K562 (cell line): ENCODE results near the gene OLFML3. TPM values are rescaled to one million over a fixed set of nuclear protein-coding genes. Genes with fewer than 3 reads are reported as not detected.

ENCODE experiments used
- ATAC-seq: fragments of 200-7000 bp; cut with Tn5 transposase; 3 replicates; pipeline ENCODE4 v1.9.1; 2020; ENCODE audit warnings: moderate library complexity
- BruUV-seq: library from RNA; stranded (reverse); fragments of 400-500 nt; replicated peaks from 2 replicates; lab custom pipeline; 2021; lab: Mats Ljungman, UMichigan
- CTCF ChIA-PET: fragments of 300-600 bp; formaldehyde crosslinking; extraction: SDS; loops from one replicate; lab custom pipeline; 2021; ENCODE audit warnings: low intra/inter-chr PET ratio; lab: Yijun Ruan, JAX
- POLR2A ChIA-PET: fragments of 300-600, 350-650 bp; sonication (Branson Sonifier 250); formaldehyde crosslinking; extraction: SDS; loops from one replicate; lab custom pipeline; 2021; ENCODE audit warnings: antibody characterized with exemption, inconsistent platforms; lab: Yijun Ruan, JAX
- DNase-seq, 4 experiments: peaks; one replicate each; pipeline versions ENCODE4 v3.0.0 to v3.0.0-alpha.2; 2011 to 2018; ENCODE audit warnings: low spot score in 3 of 4, mixed read lengths in 3 of 4; ENCODE audit errors: extremely low read depth in 1 of 4
- FAIRE-seq: peaks from 2 replicates; lab custom pipeline; 2011; peaks lifted over from hg19 to GRCh38; lab: Jason Lieb, UNC
- H2AFZ ChIP-seq: 2 replicates; pipeline ENCODE4 v1.6.0; 2011; ENCODE audit warnings: low read depth, low read length, control low read depth, inconsistent platforms
- H3K27ac ChIP-seq: fragments of 200-600 bp; 3 replicates; pipeline ENCODE4 v1.8.0; 2011; ENCODE audit warnings: low read depth, mild to moderate bottlenecking, control low read depth, inconsistent platforms, low read length, moderate library complexity, mixed read lengths; ENCODE audit errors: extremely low read depth
- H3K27me3 ChIP-seq, 2 experiments: fragments of 300-600 bp in 1 of 2; 2 replicates in 1 of 2; 3 replicates in 1 of 2; pipeline versions ENCODE4 v1.6.0 to v1.8.0; 2011; ENCODE audit warnings: inconsistent platforms in 2 of 2, low read length in 2 of 2, mild to moderate bottlenecking in 1 of 2, mixed read lengths in 1 of 2, moderate library complexity in 1 of 2; ENCODE audit not compliant: control insufficient read depth in 2 of 2, insufficient read depth in 2 of 2
- H3K36me3 ChIP-seq: fragments of 300-600 bp; 3 replicates; pipeline ENCODE4 v1.8.0; 2011; ENCODE audit warnings: mild to moderate bottlenecking, low read length, inconsistent platforms; ENCODE audit not compliant: control insufficient read depth, insufficient read depth
- H3K4me1 ChIP-seq, 2 experiments: fragments of 200-600 bp in 1 of 2; replicated peaks in 1 of 2; 2 replicates in 1 of 2; 3 replicates in 1 of 2; pipeline versions ENCODE4 v1.5.1 to v1.8.0; 2011; ENCODE audit warnings: inconsistent platforms in 2 of 2, low read length in 2 of 2, mild to moderate bottlenecking in 1 of 2, mixed read lengths in 1 of 2, moderate library complexity in 1 of 2; ENCODE audit not compliant: control insufficient read depth in 2 of 2, insufficient read depth in 2 of 2
- H3K4me2 ChIP-seq: 2 replicates; pipeline ENCODE4 v1.6.1; 2011; ENCODE audit warnings: low read length, control low read depth, inconsistent platforms, mixed read lengths; ENCODE audit not compliant: insufficient read depth
- H3K4me3 ChIP-seq: fragments of 200-600 bp; sonication (generic), shearing (Covaris generic); 2 replicates; pipeline ENCODE4 v1.5.1; 2016; ENCODE audit warnings: control low read depth, inconsistent platforms
- H3K79me2 ChIP-seq: fragments of 200-600 bp; 3 replicates; pipeline ENCODE4 v1.8.0; 2011; ENCODE audit warnings: low read length, inconsistent platforms; ENCODE audit not compliant: control insufficient read depth, insufficient read depth
- H3K9ac ChIP-seq, 2 experiments: 2 replicates each; pipeline versions ENCODE4 v1.6.0 to v1.6.1; 2011; ENCODE audit warnings: low read depth in 2 of 2, low read length in 2 of 2, control low read depth in 1 of 2, inconsistent platforms in 1 of 2, mild to moderate bottlenecking in 1 of 2, mixed read lengths in 1 of 2; ENCODE audit not compliant: insufficient read depth in 1 of 2
- H3K9me1 ChIP-seq: one replicate; pipeline ENCODE4 v1.6.0; 2011; ENCODE audit warnings: inconsistent platforms, mild to moderate bottlenecking, low read length, moderate library complexity; ENCODE audit not compliant: control insufficient read depth, insufficient read depth
- H3K9me3 ChIP-seq: replicated peaks from 2 replicates; pipeline ENCODE4 v1.5.1; 2011; ENCODE audit warnings: low read depth, low read length, inconsistent platforms; ENCODE audit not compliant: control insufficient read depth, insufficient read depth
- H4K20me1 ChIP-seq: replicated peaks from 2 replicates; pipeline ENCODE4 v1.6.1; 2011; ENCODE audit warnings: low read length, inconsistent platforms, mixed read lengths; ENCODE audit not compliant: control insufficient read depth, insufficient read depth
- NR4A1 ChIP-seq, 2 experiments: fragments of 250-450 bp in 1 of 2; fragments of 450-650 bp in 1 of 2; sonication (Bioruptor Pico) in 1 of 2; IDR thresholded peaks; 2 replicates each; pipeline versions ENCODE4 v1.4.0 to v1.6.1; 2016 to 2020; ENCODE audit warnings: mild to moderate bottlenecking in 2 of 2, missing compliant biosample characterization in 1 of 2, missing genetic modification characterization in 1 of 2, moderate library complexity in 1 of 2
- RBM25 ChIP-seq: fragments of 200-400 bp; formaldehyde crosslinking; IDR thresholded peaks from 2 replicates; pipeline ENCODE4 v1.6.1; 2018; ENCODE audit warnings: low read length, low read depth, moderate library complexity; ENCODE audit not compliant: severe bottlenecking
- ZNF146 ChIP-seq: IDR thresholded peaks from one replicate; pipeline ENCODE4 v1.6.1; 2018; ENCODE audit warnings: missing compliant biosample characterization; ENCODE audit not compliant: unreplicated experiment
- WGBS: fragments of 100-300 bp; shearing (Covaris generic); methylation state at CpG from one replicate; pipeline ENCODE4 v1.1.6; 2016; ENCODE audit warnings: low coverage, mixed read lengths; ENCODE audit not compliant: insufficient coverage; ENCODE audit errors: missing lambda C conversion rate; 5-methylcytosine and 5-hydroxymethylcytosine counted together
- in situ Hi-C: fragments of 300-500 bp; cut with MboI; formaldehyde crosslinking; loops from 4 replicates; pipeline ENCODE4 v1.15.0; 2018; ENCODE audit warnings: inconsistent platforms, mixed read lengths
- intact Hi-C: fragments of 100-400 bp; cut with micrococcal nuclease; formaldehyde crosslinking; loops from 2 replicates; pipeline ENCODE4 v1.14.2; 2022
- polyA plus RNA-seq, 8 experiments: library from polyadenylated mRNA; depleted of rRNA in 4 of 8; stranded (reverse) in 5 of 8; unstranded in 3 of 8; fragments of >200 nt; fragmentation: Nextera tagmentation in 2 of 8; fragmentation: Illumina TruSeq in 1 of 8; extraction: Ambion mirVana in 2 of 8; extraction: Trizol in 1 of 8; gene quantifications; 2 replicates each; pipeline versions ENCODE4 v1.2.1 to v1.2.3, GENCODE V29; 2011 to 2014; ENCODE audit warnings: inconsistent platforms in 1 of 8, missing spikeins in 1 of 8
- total RNA-seq, 7 experiments: library from RNA; depleted of rRNA in 6 of 7; stranded (reverse); fragments of >200 nt in 6 of 7; fragmentation: Illumina TruSeq in 2 of 7; extraction: Trizol in 2 of 7; gene quantifications; 2 replicates each; pipeline versions ENCODE4 v1.2.1 to v1.2.3, GENCODE V29; 2011 to 2021; ENCODE audit warnings: low replicate concordance in 1 of 7
- TF ChIP-seq, protein P1 (sequence below): fragments of 450-650 bp; formaldehyde crosslinking; IDR thresholded peaks from 2 replicates; pipeline ENCODE4 v1.4.0; 2020; ENCODE audit warnings: mild to moderate bottlenecking, mixed read lengths
- TF ChIP-seq, protein P2 (sequence below): fragments of 450-650 bp; formaldehyde crosslinking; IDR thresholded peaks from 2 replicates; pipeline ENCODE4 v1.4.0; 2020; ENCODE audit warnings: mild to moderate bottlenecking, moderate library complexity

Gene OLFML3
- total and polyA plus RNA-seq, 9 of the 15 experiments (the other 6 are each of a cell fraction or from before 2014, with no cell fraction given): 0.07 to 0.13 (median 0.07) TPM; not detected in 6

DNA sequence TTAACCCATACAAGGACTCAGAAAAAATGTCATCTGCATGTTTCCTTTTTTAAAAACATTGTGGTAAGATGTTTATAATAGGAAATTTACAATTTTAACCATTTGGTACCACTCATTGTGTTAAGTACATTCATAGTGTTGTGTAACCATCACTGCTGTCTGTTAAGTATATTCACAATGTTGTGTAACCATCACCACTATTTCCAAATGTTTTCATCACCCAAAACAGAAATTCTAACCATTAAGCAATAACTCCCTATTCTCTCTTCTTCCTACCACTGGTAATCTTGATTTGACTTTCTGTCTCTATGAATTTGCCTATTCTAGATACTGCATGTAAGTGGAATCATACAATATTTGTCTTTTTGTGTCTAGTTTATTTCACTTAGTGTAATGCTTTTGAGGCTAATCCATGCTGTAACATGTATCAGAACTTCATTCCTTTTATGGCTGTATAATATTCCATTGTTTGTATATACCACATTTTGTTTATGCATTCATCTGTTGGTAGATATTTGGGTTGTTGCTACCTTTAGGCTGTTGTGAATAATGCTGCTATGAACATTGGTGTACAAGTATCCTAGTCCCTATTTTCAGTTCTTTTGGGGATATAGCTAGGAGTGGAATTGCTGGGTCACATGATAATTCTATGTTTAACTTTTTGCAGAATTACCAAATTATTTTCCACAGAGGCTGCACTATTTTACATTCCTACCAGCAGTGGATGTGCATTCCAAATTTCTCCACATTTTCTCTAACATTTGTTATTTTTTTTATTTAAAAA is 36.1 kb upstream of the OLFML3 start (continued):
- TF ChIP-seq ZNF146 (CRISPR knock-in tag) (peak; percentile 15), NR4A1 (CRISPR knock-in tag; IDR thresholded peaks at IDR 0.05) (no peak), NR4A1 (tag; IDR thresholded peaks at IDR 0.05) (no peak)
- TF ChIP-seq, protein P1, sequence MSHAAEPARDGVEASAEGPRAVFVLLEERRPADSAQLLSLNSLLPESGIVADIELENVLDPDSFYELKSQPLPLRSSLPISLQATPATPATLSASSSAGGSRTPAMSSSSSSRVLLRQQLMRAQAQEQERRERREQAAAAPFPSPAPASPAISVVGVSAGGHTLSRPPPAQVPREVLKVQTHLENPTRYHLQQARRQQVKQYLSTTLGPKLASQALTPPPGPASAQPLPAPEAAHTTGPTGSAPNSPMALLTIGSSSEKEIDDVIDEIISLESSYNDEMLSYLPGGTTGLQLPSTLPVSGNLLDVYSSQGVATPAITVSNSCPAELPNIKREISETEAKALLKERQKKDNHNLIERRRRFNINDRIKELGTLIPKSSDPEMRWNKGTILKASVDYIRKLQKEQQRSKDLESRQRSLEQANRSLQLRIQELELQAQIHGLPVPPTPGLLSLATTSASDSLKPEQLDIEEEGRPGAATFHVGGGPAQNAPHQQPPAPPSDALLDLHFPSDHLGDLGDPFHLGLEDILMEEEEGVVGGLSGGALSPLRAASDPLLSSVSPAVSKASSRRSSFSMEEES (CRISPR knock-in tag): peak; percentile 31; the same call in 1 of the 2 replicates

DNA sequence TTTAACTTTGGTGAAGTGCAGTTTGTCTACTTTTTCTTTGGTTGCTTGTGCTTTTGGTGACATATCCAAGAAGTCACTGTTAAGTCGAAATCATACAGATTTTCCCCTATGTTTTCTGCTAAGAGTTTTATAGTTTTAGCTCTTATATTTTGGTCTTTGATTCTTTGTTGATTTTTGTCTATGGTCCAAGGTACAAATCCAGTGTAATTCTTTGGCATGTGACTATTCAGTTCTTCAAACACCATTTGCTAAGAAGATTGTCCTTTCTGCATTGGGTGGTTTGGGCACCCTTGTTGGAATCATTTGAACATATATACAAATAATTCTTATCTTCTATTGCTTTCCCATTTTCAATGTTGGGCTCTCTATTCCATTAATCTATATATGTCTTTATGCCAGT is 33.9 kb upstream of the OLFML3 start:
- no TSS peak for BruUV-seq
- Histone ChIP-seq H3K4me3 (no peak overlapping the region), H2AFZ (no peak overlapping the region), H4K20me1 (0 out of 2 replicates have a peak, but pooled peaks cover 5% of the 10 kb centered on the region), H3K79me2 (peaks cover 91% of the 10 kb centered on the region), H3K9ac (no peak overlapping the region), H3K9me1 (no peaks in the 10 kb centered on the region), H3K4me1 (peaks cover 11 to 27% of the 10 kb centered on the region in 2 experiments; a peak in 4 of 5 replicates), H3K27me3 (no peaks in the 10 kb centered on the region), H3K9me3 (no peaks in the 10 kb centered on the region), H3K36me3 (peaks cover 48% of the 10 kb centered on the region), H3K4me2 (no peak overlapping the region), H3K27ac (no peak overlapping the region)
- TF ChIP-seq RBM25: peak; percentile 36
- TF ChIP-seq, protein P2, sequence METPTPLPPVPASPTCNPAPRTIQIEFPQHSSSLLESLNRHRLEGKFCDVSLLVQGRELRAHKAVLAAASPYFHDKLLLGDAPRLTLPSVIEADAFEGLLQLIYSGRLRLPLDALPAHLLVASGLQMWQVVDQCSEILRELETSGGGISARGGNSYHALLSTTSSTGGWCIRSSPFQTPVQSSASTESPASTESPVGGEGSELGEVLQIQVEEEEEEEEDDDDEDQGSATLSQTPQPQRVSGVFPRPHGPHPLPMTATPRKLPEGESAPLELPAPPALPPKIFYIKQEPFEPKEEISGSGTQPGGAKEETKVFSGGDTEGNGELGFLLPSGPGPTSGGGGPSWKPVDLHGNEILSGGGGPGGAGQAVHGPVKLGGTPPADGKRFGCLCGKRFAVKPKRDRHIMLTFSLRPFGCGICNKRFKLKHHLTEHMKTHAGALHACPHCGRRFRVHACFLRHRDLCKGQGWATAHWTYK (CRISPR knock-in tag): no peak
- WGBS: 79% methylated on average over 1 of the region's 1 CpG
- intact Hi-C loops (loop anchor here (5.0 kb wide), 1 partner anchor 108 kb away; no protein-coding TSS in a partner anchor), in situ Hi-C loops (no loop called here)
- DNase-seq: no peak
- POLR2A ChIA-PET: interaction anchor here (2.5 to 5.3 kb wide), 3 partner anchors 12 to 15 kb away, joined by 6 to 65 read pairs (median 13); partner anchors contain the start of gene HIPK1
- no peak for ATAC-seq
- FAIRE-seq: no peak
- CTCF ChIA-PET: no interaction called here
